Testis (tissue), 2 donors: ENCODE measurements around the gene MEG3.

Experiments used
- CTCF ChIP-seq, 3 experiments: fragments of 450-650 bp in 2 of 3; fragments of 200-600 bp in 1 of 3; sonication (generic) in 1 of 3; IDR thresholded peaks; one replicate each; pipeline ENCODE4 v1.5.1; 2016 to 2019; ENCODE audit warnings: antibody characterized with exemption in 3 of 3, mild to moderate bottlenecking in 2 of 3, moderate library complexity in 1 of 3
- POLR2A ChIP-seq: fragments of 450-650 bp; IDR thresholded peaks from one replicate; pipeline ENCODE4 v1.6.1; 2017; ENCODE audit warnings: antibody characterized with exemption, mild to moderate bottlenecking, moderate library complexity

GRCh38 chr14:100802179-100802578 lies 23.7 kb upstream of the MEG3 start:
- TF ChIP-seq CTCF (IDR thresholded peaks at IDR 0.05) (no peak), POLR2A (no peak)
